ENCODE data around the gene LETM1. TPM values are rescaled to one million over a fixed set of nuclear protein-coding genes. Genes with fewer than 3 reads are reported as not detected.

LETM1 gene
- polyA plus RNA-seq, 2 donors, result 25.7 to 30.7 TPM

- peaks cover 24 to 57% of the 10 kb centered on the region in 2 donors for H3K4me1 ChIP-seq (ENCODE audit: control insufficient read depth in 2 of 2, insufficient read depth in 2 of 2, low read length in 1 of 2)
- H3K4me3 ChIP-seq (ENCODE audit: low read depth in 1 of 2, low read length in 2 of 2), result no peak overlapping the region
- H3K27ac ChIP-seq (ENCODE audit: low read depth in 2 of 2, low read length in 1 of 2), result no peak overlapping the region
- H3K9me3 ChIP-seq (ENCODE audit: control insufficient read depth in 2 of 2, insufficient read depth in 1 of 2, low read depth in 1 of 2, low read length in 1 of 2), result no peaks in the 10 kb centered on the region
- H3K27me3 ChIP-seq (ENCODE audit: control insufficient read depth in 1 of 2, insufficient read depth in 2 of 2, low read length in 2 of 2), result no peaks in the 10 kb centered on the region
- WGBS, 2 donors, result 65 to 71% methylated on average over 6 of the region's 6 CpGs
- no peaks in the 10 kb centered on the region for H3K36me3 ChIP-seq (ENCODE audit: control insufficient read depth in 2 of 2, insufficient read depth in 2 of 2, low read length in 1 of 2)
Measured at GRCh38 chr4:1769692-1770091, 86.3 kb downstream of the LETM1 start.

- H3K36me3 ChIP-seq (ENCODE audit: control insufficient read depth in 2 of 2, insufficient read depth in 2 of 2, low read length in 1 of 2), result no peaks in the 10 kb centered on the region
- H3K27me3 ChIP-seq (ENCODE audit: control insufficient read depth in 1 of 2, insufficient read depth in 2 of 2, low read length in 2 of 2), result no peaks in the 10 kb centered on the region
- WGBS, 2 donors, result 48 to 56% methylated on average over 23 of the region's 23 CpGs
- H3K9me3 ChIP-seq (ENCODE audit: control insufficient read depth in 2 of 2, insufficient read depth in 1 of 2, low read depth in 1 of 2, low read length in 1 of 2), result no peaks in the 10 kb centered on the region
- peak overlapping the region in 1 of 2 donors; percentile 48 for H3K4me3 ChIP-seq (ENCODE audit: low read depth in 1 of 2, low read length in 2 of 2)
- peak overlapping the region; percentile 34 to 56 for H3K27ac ChIP-seq (ENCODE audit: low read depth in 2 of 2, low read length in 1 of 2)
- peaks cover 24 to 59% of the 10 kb centered on the region in 2 donors for H3K4me1 ChIP-seq (ENCODE audit: control insufficient read depth in 2 of 2, insufficient read depth in 2 of 2, low read length in 1 of 2)
Measured at GRCh38 chr4:1768367-1769034, 87.5 kb downstream of the LETM1 start.

- no peaks in the 10 kb centered on the region for H3K27me3 ChIP-seq (ENCODE audit: control insufficient read depth in 1 of 2, insufficient read depth in 2 of 2, low read length in 2 of 2)
- peak overlapping the region; percentile 27 to 48 for H3K4me3 ChIP-seq (ENCODE audit: low read depth in 1 of 2, low read length in 2 of 2)
- WGBS, 2 donors, result 15 to 34% methylated on average over 15 to 28 of the region's 32 CpGs
- peak overlapping the region; percentile 53 to 56 for H3K27ac ChIP-seq (ENCODE audit: low read depth in 2 of 2, low read length in 1 of 2)
- H3K9me3 ChIP-seq (ENCODE audit: control insufficient read depth in 2 of 2, insufficient read depth in 1 of 2, low read depth in 1 of 2, low read length in 1 of 2), result no peaks in the 10 kb centered on the region
- H3K36me3 ChIP-seq (ENCODE audit: control insufficient read depth in 2 of 2, insufficient read depth in 2 of 2, low read length in 1 of 2), result no peaks in the 10 kb centered on the region
- peaks cover 23 to 53% of the 10 kb centered on the region in 2 donors for H3K4me1 ChIP-seq (ENCODE audit: control insufficient read depth in 2 of 2, insufficient read depth in 2 of 2, low read length in 1 of 2)
Measured at GRCh38 chr4:1767770-1768366, 88.1 kb downstream of the LETM1 start.

- Histone ChIP-seq H3K27ac (ENCODE audit: low read depth in 2 of 2, low read length in 1 of 2) (peak overlapping the region; percentile 49 to 53), H3K27me3 (ENCODE audit: control insufficient read depth in 1 of 2, insufficient read depth in 2 of 2, low read length in 2 of 2) (no peaks in the 10 kb centered on the region)
- 1% methylated on average over 40 to 81 of the region's 84 CpGs for WGBS, 2 donors
Measured at GRCh38 chr4:1767061-1767769, 88.7 kb downstream of the LETM1 start.

GRCh38 chr4:1766106-1767060 lies 89.6 kb downstream of the LETM1 start:
- Histone ChIP-seq H3K36me3 (ENCODE audit: control insufficient read depth in 2 of 2, insufficient read depth in 2 of 2, low read length in 1 of 2) (no peaks in the 10 kb centered on the region), H3K27me3 (ENCODE audit: control insufficient read depth in 1 of 2, insufficient read depth in 2 of 2, low read length in 2 of 2) (no peaks in the 10 kb centered on the region), H3K4me3 (ENCODE audit: low read depth in 1 of 2, low read length in 2 of 2) (peak overlapping the region in 1 of 2 donors; percentile 48), H3K27ac (ENCODE audit: low read depth in 2 of 2, low read length in 1 of 2) (peak overlapping the region in 1 of 2 donors; percentile 44), H3K9me3 (ENCODE audit: control insufficient read depth in 2 of 2, insufficient read depth in 1 of 2, low read depth in 1 of 2, low read length in 1 of 2) (no peaks in the 10 kb centered on the region), H3K4me1 (ENCODE audit: control insufficient read depth in 2 of 2, insufficient read depth in 2 of 2, low read length in 1 of 2) (peaks cover 21 to 44% of the 10 kb centered on the region in 2 donors)
- 32 to 37% methylated on average over 35 to 41 of the region's 41 CpGs for WGBS, 2 donors

More at GRCh38 chr4:1767061-1767769, 88.7 kb downstream of the LETM1 start:
- no peaks in the 10 kb centered on the region for H3K36me3 ChIP-seq (ENCODE audit: control insufficient read depth in 2 of 2, insufficient read depth in 2 of 2, low read length in 1 of 2)
- peaks cover 21 to 47% of the 10 kb centered on the region in 2 donors for H3K4me1 ChIP-seq (ENCODE audit: control insufficient read depth in 2 of 2, insufficient read depth in 2 of 2, low read length in 1 of 2)
- peak overlapping the region; percentile 23 to 48 for H3K4me3 ChIP-seq (ENCODE audit: low read depth in 1 of 2, low read length in 2 of 2)
- no peaks in the 10 kb centered on the region for H3K9me3 ChIP-seq (ENCODE audit: control insufficient read depth in 2 of 2, insufficient read depth in 1 of 2, low read depth in 1 of 2, low read length in 1 of 2)

- Histone ChIP-seq H3K36me3 (ENCODE audit: control insufficient read depth in 2 of 2, insufficient read depth in 2 of 2, low read length in 1 of 2) (no peaks in the 10 kb centered on the region), H3K9me3 (ENCODE audit: control insufficient read depth in 2 of 2, insufficient read depth in 1 of 2, low read depth in 1 of 2, low read length in 1 of 2) (no peaks in the 10 kb centered on the region), H3K27ac (ENCODE audit: low read depth in 2 of 2, low read length in 1 of 2) (peak overlapping the region in 1 of 2 donors; percentile 44), H3K4me1 (ENCODE audit: control insufficient read depth in 2 of 2, insufficient read depth in 2 of 2, low read length in 1 of 2) (peaks cover 17 to 36% of the 10 kb centered on the region in 2 donors), H3K27me3 (ENCODE audit: control insufficient read depth in 1 of 2, insufficient read depth in 2 of 2, low read length in 2 of 2) (no peaks in the 10 kb centered on the region), H3K4me3 (ENCODE audit: low read depth in 1 of 2, low read length in 2 of 2) (no peak overlapping the region)
- 57 to 62% methylated on average over 10 of the region's 10 CpGs for WGBS, 2 donors
Measured at GRCh38 chr4:1765409-1766072, 90.4 kb downstream of the LETM1 start.

- H3K27me3 ChIP-seq (ENCODE audit: control insufficient read depth in 1 of 2, insufficient read depth in 2 of 2, low read length in 2 of 2), result no peaks in the 10 kb centered on the region
- 94% methylated on average over 9 of the region's 9 CpGs for WGBS, 2 donors
Measured at GRCh38 chr4:1764670-1765069, 91.3 kb downstream of the LETM1 start.

GRCh38 chr4:1763550-1764080 lies 92.3 kb downstream of the LETM1 start:
- Histone ChIP-seq H3K4me1 (ENCODE audit: control insufficient read depth in 2 of 2, insufficient read depth in 2 of 2, low read length in 1 of 2) (peaks cover 12 to 35% of the 10 kb centered on the region in 2 donors), H3K36me3 (ENCODE audit: control insufficient read depth in 2 of 2, insufficient read depth in 2 of 2, low read length in 1 of 2) (no peaks in the 10 kb centered on the region), H3K4me3 (ENCODE audit: low read depth in 1 of 2, low read length in 2 of 2) (peak overlapping the region in 1 of 2 donors; percentile 4), H3K27ac (ENCODE audit: low read depth in 2 of 2, low read length in 1 of 2) (peak overlapping the region in 1 of 2 donors; percentile 37), H3K9me3 (ENCODE audit: control insufficient read depth in 2 of 2, insufficient read depth in 1 of 2, low read depth in 1 of 2, low read length in 1 of 2) (no peaks in the 10 kb centered on the region), H3K27me3 (ENCODE audit: control insufficient read depth in 1 of 2, insufficient read depth in 2 of 2, low read length in 2 of 2) (no peaks in the 10 kb centered on the region)
- 11 to 12% methylated on average over 31 to 36 of the region's 36 CpGs for WGBS, 2 donors

More at GRCh38 chr4:1764670-1765069, 91.3 kb downstream of the LETM1 start:
- Histone ChIP-seq H3K36me3 (ENCODE audit: control insufficient read depth in 2 of 2, insufficient read depth in 2 of 2, low read length in 1 of 2) (no peaks in the 10 kb centered on the region), H3K9me3 (ENCODE audit: control insufficient read depth in 2 of 2, insufficient read depth in 1 of 2, low read depth in 1 of 2, low read length in 1 of 2) (no peaks in the 10 kb centered on the region), H3K4me1 (ENCODE audit: control insufficient read depth in 2 of 2, insufficient read depth in 2 of 2, low read length in 1 of 2) (peaks cover 12 to 37% of the 10 kb centered on the region in 2 donors), H3K27ac (ENCODE audit: low read depth in 2 of 2, low read length in 1 of 2) (no peak overlapping the region), H3K4me3 (ENCODE audit: low read depth in 1 of 2, low read length in 2 of 2) (no peak overlapping the region)

All from esophagus (tissue), 2 donors.